Endothelial cell of hepatic sinusoid (primary cell): ENCODE results near the gene GRIK4.
"Not testable (repeated sequence)": the region's sequence is repeated elsewhere in the genome, so short reads cannot be mapped to it uniquely, and the experiment has no call there.

Experiments
- in situ Hi-C: cut with HindIII; loops from 2 replicates; pipeline ENCODE4 v1.10.0; 2017; ENCODE audit warnings: low sequenced_read_pairs

Gene GRIK4

DNA sequence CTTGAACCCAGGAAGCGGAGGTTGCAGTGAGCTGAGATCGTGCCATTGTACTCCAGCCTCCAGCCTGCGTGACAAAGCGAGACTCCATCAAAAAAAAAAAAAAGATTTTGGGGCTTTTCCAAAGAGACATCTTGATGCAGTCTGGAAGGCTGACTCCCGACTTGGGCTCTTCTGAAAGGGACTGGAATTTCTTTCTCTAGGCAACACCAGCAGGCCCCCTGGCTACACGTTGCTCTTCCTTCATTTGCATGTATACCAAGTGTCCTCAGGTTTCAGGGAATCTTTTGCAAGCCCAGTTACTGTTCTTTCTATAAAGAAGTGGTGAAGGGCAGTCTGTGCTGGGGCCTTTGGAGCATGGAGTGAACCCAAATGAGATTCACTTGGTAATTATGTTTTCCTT is 211.0 kb downstream of the GRIK4 start:
- in situ Hi-C loops: no loop called here

DNA sequence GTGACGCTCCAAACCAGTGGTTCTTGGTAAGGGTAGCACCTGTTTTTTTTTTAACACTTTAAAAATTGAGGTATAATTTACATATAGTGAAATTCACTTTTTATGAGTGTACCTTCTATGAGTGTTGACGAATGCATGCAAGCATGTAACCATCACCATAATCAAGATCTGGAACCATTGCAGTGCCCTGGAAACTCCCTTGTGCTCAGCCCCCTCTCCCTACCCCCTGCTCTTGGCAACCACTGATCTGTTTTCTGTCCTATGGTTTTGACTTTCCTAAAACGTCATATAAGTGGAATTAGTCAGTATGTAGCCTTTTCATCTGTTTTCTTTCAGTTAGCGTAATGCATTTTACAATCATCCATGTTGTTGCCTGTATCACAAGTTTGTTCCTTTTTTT is 212.2 kb downstream of the GRIK4 start:
- in situ Hi-C loops: no loop called here

DNA sequence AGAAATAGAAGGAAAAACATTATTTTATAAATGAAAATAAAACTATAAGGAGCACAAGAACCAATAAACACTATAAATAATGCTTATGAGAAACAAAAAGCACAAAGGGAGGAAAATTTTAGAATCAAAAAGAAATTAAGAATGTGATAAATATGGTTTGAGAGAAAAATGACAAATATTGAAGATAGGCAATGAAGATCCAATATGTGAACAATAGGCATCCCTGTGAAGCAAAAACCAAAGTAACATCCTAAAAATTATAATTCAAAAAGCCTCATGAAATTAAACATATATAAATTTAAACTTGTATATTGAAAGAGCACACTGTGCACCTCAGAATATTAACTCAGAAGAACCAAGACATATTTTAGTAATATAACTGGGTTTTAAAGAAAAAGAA is 216.2 kb downstream of the GRIK4 start:
- in situ Hi-C loops: no loop called here

DNA sequence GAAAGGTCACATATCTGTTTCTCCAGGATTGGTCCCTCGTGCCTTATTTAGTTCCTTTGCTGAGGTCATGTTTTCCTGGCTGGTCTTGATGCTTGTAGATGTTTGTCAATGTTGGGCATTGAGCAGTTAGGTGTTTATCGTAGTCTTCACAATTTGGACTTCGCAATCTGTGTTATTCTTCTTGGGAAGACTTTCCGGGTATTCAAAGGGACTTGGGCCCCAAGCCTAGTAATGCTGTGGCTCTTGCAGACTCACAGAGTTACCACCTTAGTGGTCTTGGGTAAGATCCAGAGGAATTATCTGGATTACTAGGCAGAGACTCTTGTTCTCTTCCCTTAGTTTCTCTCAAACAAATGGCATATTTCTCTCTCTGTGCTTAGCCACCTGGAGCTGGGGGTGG is 223.5 kb downstream of the GRIK4 start:
- in situ Hi-C loops: no loop called here

DNA sequence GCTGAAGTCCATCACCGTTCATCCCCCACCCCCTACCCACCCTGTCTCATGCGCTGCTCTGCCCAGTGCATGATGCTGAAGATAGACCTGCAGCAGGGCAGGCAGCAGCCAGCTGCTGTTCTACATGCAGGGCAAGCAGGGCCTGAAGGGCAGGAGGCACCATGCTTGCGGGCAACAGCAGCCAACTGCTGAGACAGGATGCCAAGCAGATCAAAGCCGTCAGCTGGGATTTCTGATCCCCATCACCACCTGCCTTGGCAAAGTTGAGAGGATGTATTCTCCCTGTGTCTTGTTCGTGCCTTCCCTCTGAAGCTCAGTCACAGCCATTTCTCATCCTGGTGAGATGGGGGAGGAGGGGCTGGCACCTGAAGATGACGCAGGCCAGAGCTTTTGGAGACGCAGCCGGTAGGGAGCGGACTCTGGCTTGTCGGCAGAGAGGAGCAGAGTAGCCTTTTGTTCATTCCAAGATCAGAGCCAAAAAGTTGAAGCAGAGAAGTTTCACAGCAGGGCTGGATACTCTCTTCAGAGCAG is 227.0 kb downstream of the GRIK4 start:
- in situ Hi-C loops: no loop called here

DNA sequence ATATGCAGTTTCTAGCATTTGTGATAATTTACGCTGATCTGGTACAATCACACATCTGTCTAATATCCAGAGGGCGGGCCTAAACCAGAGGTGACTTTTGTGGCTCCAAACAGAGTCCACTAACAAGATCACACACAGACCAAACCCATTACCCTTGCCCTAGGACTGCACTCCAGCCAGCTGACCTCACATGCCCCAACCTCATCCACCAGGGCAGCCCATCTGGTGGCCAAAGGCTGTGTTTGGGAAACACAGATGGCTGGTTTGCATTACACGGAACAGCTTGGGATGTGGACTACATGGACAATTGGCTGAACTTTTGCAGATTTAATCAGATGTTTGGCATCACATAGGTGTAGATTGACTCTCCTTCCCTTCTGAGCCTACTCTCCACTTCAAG is 228.2 kb downstream of the GRIK4 start:
- in situ Hi-C loops: no loop called here

DNA sequence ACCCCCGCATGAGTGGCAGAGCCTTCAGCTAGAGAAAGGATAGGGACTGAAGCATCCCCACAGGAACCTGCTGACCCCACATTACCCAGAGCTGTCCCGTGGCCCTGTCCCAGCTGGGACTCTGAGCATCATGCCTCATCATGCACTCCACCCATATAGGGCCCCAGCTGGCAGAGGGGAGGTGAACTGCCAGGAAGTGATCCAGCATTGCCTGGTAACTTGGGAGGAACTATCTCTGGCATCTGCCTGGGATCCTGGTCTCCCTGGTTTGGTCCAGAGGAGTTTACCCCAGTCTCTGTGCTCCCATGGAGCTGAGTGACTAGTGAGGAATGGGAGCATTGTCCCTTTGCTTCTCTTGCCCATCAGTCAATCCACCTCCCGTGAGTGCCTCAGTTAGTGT is 228.8 kb downstream of the GRIK4 start:
- in situ Hi-C loops: no loop called here

DNA sequence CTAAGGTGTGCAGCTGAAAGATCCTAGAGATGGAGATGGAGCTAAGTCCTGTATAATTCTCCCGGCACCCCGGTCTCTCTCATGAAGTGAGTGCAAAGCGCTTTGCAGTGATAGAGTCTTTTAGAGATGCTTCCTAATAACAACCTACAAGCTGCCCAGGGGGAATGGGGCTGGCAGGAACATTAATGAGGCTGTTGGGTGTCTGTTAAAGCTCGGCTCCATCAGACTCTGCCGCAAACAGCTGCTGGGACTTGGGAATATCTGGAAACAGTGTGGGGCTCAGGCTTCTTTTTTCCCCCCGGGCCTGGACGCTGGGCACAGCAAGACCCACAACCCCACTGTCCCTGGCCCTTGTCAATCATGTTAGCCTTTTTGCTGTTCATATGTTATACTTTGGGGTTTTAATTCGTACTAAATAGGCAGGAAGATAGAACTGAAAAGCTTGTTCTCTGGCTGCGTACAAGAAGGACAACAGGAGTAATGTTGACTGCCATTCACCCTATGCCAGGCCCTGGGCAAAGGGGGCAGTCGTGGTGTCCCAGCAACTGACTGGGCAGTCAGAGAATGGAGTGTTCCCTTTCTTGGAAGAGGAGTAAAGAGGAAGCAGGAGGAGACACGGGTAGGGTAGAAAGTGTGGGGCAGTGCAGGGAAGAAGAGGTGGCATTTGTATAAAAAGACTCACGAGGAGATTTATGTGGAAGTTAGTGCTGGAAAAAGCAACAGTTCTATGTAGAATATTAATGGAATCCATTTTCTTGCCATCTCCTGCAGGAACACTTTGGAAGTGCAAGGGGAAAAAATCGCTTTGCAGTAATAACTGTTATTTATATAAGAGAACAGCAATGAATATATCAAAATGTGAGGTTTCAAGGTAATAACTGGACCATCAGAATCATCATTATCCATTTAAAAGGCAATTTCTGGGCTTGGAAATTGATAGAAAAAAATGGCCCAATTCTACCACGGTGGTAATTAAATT is 232.8 kb downstream of the GRIK4 start:
- in situ Hi-C loops: no loop called here

DNA sequence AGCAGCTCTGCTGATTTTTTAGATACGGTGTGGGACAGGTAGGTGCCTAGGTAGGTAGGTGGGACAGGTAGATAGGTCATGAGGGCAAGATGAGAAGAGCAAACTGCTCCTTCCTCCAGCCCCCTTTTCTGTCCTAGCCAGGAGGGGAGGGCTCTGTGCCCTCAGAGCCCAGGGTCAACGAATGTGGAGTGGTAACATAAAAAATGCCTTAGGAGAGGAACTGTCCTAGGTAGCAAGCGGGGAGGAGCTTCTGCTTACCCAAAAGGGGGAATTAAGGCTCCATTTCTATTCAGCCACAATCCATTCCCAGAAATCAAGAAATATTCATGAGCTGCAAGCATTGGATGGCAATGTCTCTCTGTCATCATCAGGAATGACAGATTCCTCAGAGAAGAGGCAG is 234.8 kb downstream of the GRIK4 start:
- in situ Hi-C loops: no loop called here

DNA sequence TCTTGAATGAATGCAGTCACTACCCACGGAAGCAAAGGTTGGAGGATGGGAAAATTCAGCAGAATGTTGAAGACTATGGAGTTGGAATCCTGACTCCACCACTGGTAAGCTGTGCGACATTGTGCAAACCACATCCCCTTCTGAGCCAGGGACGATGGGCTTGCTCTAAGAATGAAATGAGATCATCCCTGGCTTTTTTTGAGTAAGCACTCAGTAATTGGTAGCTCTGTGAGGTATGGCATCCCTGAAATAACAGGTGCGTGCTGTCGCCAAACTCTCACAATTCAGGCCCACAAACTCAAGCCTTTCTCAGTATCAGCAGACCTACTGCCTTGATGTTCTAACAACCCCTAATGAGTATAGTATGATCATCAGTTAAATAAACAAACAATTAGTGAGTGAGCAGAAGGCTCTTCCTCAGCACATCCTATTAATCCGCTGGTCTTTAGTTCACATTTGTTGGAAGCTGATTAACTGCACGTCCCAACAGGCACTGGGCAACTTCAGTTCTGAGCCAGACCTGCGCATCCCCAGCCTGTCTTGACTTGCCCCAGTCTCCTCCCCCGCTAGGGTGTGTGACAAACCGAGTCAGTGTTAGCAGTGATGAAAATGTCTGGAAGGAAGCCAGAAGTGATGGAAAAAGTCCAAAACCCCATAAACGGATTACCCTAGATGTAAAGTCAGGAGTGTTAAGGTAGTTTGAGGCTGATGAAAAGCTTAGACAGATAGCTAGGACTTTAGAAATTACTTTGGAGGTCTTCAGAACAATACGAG is 235.5 kb downstream of the GRIK4 start:
- in situ Hi-C loops: no loop called here

DNA sequence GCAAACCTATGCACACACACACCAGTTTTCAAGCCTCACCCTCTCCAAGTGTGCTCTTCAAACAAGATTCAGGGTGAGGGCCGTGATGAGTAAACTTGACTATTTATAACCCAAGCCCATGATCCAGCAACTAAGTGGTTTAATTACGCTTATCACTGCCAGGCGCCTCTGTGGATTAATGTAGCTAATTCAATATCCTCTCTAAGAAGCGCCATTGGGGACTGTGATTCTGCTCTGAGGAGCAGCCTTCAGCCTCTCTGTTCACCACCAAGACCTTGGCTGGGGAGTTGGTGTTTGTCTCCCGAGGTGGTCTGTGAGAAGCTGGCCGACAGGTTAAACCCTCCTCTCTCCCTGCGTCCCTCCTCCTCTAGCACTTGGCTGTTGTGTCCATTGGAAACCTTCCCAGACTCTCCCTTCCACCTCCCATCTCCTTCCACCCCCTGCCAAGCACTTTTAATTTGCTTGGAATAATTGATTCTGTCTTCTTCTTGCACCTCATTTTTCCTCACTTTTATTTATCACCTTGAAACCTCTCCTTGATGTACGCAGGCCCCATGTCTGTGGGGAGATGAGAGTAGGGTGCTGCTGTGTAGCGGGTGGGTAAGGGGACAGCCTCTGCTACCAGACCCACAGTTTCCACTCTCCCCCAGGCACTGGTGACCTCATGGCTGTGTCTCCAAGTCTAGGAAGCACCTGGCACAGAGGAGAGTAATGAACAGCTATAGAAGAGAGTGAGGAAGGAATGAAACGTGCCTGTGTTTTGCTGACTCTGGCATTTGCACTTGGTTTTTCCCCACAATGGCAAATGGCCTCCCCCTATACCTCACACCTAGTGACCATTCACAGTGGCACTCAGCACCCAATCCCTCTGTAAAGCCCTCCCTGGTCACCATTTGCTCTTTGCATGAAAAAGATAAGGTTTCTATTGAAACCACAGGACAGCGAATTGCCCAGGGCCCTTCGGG is 236.6 kb downstream of the GRIK4 start:
- in situ Hi-C loops: no loop called here

DNA sequence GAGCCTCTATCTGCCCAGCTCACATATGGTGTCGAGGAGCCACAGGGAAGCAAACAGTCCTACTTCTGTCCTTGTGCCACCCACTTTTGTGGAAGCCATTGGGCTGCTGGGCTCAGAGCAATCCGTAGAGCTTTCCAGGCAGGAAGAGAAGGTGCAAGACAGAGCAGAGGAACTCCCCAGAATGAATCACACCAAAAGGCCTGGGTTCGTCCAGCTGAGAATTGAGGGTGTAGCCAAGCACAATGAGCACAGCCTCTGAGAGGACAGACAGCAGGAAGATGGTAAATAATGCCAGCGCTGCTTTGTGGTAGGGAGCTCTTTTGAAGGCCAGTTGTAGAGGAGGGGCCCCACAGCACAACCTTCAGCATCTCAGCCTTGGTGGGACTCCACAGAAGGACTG is 237.8 kb downstream of the GRIK4 start:
- in situ Hi-C loops: no loop called here

DNA sequence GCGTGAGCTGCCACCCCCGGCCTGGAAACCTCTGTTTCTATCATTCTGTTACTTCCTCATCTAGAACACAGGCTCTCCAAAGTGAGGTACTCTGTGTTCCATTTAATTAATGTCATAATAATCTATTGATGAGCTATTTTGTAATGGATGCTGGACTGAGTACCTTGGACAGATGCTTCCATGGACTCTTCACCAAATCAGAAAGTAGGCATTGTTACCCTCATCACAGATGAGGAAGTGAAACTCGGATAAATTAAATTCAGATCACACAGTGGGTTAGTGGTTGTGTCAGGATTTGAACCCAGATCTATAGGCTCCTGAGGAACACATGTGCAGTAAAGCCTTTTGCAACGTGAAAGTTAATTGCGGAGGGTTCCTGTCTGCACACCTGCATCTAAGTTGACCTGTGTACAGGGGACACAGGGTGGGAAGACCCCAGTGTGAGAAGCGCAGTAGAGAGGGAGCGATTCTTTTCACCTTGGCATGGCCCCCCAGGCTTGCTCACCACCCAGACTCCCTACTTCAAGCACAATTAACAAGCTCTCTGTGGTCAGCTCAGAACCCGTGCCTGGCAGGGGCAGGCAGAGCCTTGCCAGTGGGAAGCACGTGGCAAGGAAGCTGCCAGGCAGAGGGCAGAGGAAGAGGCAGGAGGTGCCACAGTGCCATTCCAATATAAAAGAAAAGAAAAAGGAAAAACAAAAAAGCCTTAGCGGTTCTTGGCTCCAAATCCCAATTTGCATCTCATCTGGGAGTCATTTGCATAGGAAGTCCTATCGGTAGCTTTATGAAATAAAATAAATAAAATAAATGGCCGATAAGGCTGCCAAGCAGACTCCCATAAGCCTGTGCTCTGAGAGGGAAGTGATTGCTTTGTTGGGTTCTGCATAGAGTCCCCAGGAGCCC is 239.3 kb downstream of the GRIK4 start:
- in situ Hi-C loops: no loop called here

DNA sequence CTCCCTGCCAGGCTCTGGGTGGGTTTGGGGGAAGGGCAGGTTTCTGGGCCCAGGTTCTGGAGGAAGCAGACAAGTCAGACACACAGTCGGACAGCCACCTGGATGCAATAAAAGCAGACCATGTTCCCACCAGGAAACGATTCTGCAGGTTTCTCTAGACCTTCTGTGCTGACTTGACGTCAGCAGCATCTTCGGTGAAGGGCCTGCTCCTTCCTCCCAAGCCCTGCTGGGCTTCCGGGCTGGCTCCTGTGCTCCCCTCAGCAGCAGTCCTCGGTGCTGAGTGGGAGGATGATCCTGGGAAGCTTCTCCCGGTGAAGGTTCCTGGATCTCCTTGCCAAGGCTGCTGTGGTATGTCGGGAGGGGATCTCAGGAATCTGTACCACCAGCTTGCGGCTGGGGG is 240.0 kb downstream of the GRIK4 start:
- in situ Hi-C loops: no loop called here

DNA sequence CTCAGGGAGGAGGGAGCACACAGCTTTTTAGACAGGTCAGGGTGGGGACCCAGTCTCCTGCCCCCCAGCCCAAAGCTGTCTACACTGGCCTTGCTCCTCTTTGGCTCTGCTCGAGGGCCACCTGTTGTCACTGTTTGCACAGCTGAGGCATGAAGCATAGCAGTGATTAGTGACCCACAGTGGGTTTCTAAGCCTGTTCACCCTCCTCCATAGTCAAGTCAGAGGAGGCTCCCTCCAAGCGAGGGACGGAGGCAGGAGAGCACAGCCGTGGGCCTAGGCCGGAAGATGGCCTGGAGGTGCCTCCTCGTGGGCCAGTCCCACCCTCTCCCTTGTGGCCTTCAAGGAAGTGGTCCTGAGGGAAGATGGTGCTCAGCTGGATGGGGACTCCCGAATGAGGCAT is 241.1 kb downstream of the GRIK4 start:
- in situ Hi-C loops: no loop called here

DNA sequence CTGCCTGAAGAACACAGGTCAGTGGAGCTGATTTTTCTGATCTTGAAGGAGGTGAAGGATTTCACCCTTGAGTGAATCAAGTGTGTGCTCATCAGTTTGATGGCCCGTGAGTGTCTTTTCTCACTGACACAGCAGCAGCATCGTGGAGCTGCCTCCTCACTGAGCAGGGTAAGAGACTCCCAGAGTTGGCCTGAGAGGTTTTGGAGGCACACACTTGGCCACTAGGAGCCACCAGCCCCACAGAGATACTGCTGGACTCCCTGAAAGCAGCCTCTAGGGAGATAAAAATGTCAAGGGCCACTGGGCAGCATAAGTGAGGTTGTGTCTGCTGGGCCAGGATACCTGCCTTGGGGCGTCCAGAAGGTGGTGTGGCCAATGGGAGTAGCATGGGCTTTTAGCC is 245.4 kb downstream of the GRIK4 start:
- in situ Hi-C loops: no loop called here

DNA sequence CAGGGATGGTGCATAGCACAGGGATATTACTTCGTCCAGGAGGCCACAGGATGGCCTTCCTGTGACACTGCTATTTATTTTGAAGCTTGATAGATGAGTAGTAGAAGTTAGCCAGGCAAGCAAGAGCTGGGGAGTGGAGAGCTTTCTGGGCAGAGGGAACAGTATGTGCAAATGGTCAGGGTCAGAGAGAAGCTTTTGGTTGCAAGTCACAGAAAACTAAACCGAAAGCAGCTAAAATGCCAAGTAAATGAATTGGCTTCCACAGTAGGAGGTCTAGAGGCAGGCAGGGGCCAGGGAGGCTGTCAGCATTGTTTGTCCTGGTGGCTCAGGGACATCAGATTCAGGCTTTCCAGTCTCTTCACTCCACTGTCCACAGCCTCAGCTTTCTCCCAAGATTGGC is 247.5 kb downstream of the GRIK4 start:
- in situ Hi-C loops: no loop called here

DNA sequence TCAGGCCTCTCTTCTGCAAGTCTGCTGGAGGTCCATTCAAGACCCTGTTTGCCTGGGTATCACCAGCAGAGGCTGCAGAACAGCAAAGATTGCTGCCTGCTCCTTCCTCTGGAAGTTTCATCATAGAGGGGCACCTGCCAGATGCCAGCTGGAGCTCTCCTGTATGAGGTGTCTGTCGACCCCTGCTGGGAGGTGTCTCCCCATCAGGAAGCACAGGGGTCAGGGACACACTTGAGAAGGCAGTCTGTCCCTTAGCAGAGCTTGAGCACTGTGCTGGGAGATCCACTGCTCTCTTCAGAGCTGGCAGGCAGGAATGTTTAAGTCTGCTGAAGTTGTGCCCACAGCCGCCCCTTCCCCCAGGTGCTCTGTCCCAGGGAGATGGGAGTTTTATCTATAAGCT is 254.2 kb downstream of the GRIK4 start:
- in situ Hi-C loops: not testable (repeated sequence)

DNA sequence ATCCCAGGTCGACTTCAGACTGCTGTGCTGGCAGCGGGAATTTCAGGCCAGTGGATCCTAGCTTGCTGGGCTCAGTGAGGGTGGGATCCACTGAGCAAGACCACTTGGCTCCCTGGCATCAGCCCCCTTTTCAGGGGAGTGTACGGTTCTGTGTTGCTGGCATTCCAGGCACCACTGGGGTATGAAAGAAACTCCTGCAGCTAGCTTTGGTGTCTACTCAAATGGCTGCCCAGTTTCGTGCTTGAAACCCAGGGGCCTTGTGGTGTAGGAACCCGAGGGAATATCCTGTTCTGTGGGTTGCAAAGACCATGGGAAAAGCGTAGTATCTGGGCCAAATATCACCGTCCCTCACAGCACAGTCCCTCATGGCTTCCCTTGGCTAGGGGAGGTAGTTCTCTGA is 254.8 kb downstream of the GRIK4 start:
- in situ Hi-C loops: no loop called here

DNA sequence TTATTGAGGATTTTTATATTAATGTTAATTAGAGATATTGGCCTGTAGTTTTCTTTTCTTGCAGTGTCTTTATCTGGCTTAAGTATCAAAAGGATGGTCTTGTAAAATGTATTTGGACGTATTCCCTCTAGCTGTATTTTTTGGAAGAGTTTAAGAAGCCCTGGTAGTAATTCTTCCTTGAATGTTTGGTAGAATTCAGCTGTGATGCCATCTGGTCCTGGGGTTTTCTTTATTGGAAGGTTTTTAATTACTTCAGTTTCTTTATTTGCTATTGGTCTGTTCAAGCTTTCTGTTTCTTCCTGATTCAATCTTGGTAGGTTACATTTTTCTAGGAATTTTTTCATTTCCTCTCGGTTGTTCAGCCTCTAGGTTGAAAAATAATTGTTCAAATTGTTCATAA is 257.4 kb downstream of the GRIK4 start:
- in situ Hi-C loops: no loop called here
